ENCODE measurements around the gene NEGR1. TPM values are rescaled to one million over a fixed set of nuclear protein-coding genes. Genes with fewer than 3 reads are reported as not detected.

The NEGR1 gene
- total RNA-seq, 1 donor from 2014 or later, result 11.0 TPM

DNA sequence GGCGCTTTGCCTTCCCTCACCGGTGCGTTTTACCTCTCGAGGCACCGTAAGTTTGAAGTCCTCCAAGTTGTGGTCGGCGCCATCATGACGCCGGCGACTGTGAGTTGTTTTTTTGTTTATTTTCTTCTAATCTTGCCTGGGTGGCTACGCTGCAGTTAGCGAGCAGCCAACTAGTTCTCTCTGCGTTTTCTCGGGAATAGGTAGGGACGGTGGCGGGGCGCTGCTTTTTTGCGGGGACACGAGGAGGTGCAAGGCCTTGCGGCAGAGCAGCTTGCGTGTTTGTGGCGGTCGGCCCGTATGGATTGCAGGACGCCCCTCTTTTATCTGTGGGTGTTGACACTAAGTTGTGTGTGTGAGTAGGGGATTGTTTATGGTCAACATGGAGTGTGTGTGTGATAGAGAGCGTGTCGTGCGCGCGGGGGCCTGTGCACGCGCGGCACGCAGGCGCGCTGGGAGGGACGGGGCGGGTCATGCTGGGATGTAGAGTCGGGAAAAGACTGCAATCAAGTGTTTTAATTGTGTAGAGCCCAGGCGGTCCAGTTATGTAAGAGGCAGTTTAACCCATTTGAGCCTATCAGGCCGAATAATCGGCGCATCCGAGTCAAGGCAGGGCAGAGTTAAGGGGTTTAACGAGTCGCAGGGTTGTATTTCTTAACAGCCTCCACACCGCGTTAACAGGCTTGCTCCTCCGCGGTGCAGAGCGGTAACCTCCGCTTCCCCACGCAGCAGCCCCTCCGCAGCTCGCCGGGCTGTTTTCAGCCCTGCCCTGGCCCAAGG lies 1.2 kb upstream of the NEGR1 start:
- H3K27ac ChIP-seq (ENCODE audit: low read depth, low read length), result peak overlapping the region; percentile 84
- H3K36me3 ChIP-seq (ENCODE audit: control insufficient read depth in 3 of 3, insufficient read depth in 3 of 3, low read length in 3 of 3), result no peaks in the 10 kb centered on the region
- H3K4me3 ChIP-seq (ENCODE audit: low read length in 3 of 3), result peak overlapping the region; percentile 90 to 93 (median 90)
- peak overlapping the region; percentile 78 to 93 (median 85) for H3K9ac ChIP-seq (ENCODE audit: low read depth in 1 of 3, low read length in 3 of 3)
- H3K9me3 ChIP-seq (ENCODE audit: control insufficient read depth in 3 of 3, low read length in 3 of 3), result no peaks in the 10 kb centered on the region
- peaks cover 10 to 12% (median 11%) of the 10 kb centered on the region in 3 donors for H3K4me1 ChIP-seq (ENCODE audit: control insufficient read depth in 3 of 3, insufficient read depth in 3 of 3, low read length in 3 of 3)
- H3K27me3 ChIP-seq (ENCODE audit: control insufficient read depth in 3 of 3, insufficient read depth in 3 of 3, low read length in 3 of 3), result no peaks in the 10 kb centered on the region

GRCh38 chr1:72283022-72283306 lies 625 bp upstream of the NEGR1 start:
- Histone ChIP-seq H3K4me3 (ENCODE audit: low read length in 3 of 3) (peak overlapping the region; percentile 90 to 93 (median 90)), H3K4me1 (ENCODE audit: control insufficient read depth in 3 of 3, insufficient read depth in 3 of 3, low read length in 3 of 3) (peaks cover 10 to 12% (median 11%) of the 10 kb centered on the region in 3 donors), H3K27me3 (ENCODE audit: control insufficient read depth in 3 of 3, insufficient read depth in 3 of 3, low read length in 3 of 3) (no peaks in the 10 kb centered on the region), H3K9ac (ENCODE audit: low read depth in 1 of 3, low read length in 3 of 3) (peak overlapping the region; percentile 78 to 93 (median 85)), H3K36me3 (ENCODE audit: control insufficient read depth in 3 of 3, insufficient read depth in 3 of 3, low read length in 3 of 3) (no peaks in the 10 kb centered on the region), H3K27ac (ENCODE audit: low read depth, low read length) (peak overlapping the region; percentile 84), H3K9me3 (ENCODE audit: control insufficient read depth in 3 of 3, low read length in 3 of 3) (no peaks in the 10 kb centered on the region)

- no peaks in the 10 kb centered on the region for H3K9me3 ChIP-seq (ENCODE audit: control insufficient read depth in 3 of 3, low read length in 3 of 3)
- H3K9ac ChIP-seq (ENCODE audit: low read depth in 1 of 3, low read length in 3 of 3), result peak overlapping the region in 2 of 3 donors; percentile 28 to 68
- no peak overlapping the region for H3K27ac ChIP-seq (ENCODE audit: low read depth, low read length)
- no peaks in the 10 kb centered on the region for H3K27me3 ChIP-seq (ENCODE audit: control insufficient read depth in 3 of 3, insufficient read depth in 3 of 3, low read length in 3 of 3)
- H3K4me3 ChIP-seq (ENCODE audit: low read length in 3 of 3), result peak overlapping the region; percentile 77 to 86 (median 78)
- H3K36me3 ChIP-seq (ENCODE audit: control insufficient read depth in 3 of 3, insufficient read depth in 3 of 3, low read length in 3 of 3), result no peaks in the 10 kb centered on the region
- H3K4me1 ChIP-seq (ENCODE audit: control insufficient read depth in 3 of 3, insufficient read depth in 3 of 3, low read length in 3 of 3), result peaks cover 10 to 12% (median 11%) of the 10 kb centered on the region in 3 donors
Observed at GRCh38 chr1:72281637-72282270, 585 bp downstream of the NEGR1 start.

GRCh38 chr1:72281144-72281543 lies 1.2 kb downstream of the NEGR1 start:
- Histone ChIP-seq H3K9ac (ENCODE audit: low read depth in 1 of 3, low read length in 3 of 3) (no peak overlapping the region), H3K4me1 (ENCODE audit: control insufficient read depth in 3 of 3, insufficient read depth in 3 of 3, low read length in 3 of 3) (peaks cover 10 to 12% (median 11%) of the 10 kb centered on the region in 3 donors), H3K27ac (ENCODE audit: low read depth, low read length) (no peak overlapping the region), H3K9me3 (ENCODE audit: control insufficient read depth in 3 of 3, low read length in 3 of 3) (no peaks in the 10 kb centered on the region), H3K27me3 (ENCODE audit: control insufficient read depth in 3 of 3, insufficient read depth in 3 of 3, low read length in 3 of 3) (no peaks in the 10 kb centered on the region), H3K4me3 (ENCODE audit: low read length in 3 of 3) (peak overlapping the region in 2 of 3 donors; percentile 27 to 39), H3K36me3 (ENCODE audit: control insufficient read depth in 3 of 3, insufficient read depth in 3 of 3, low read length in 3 of 3) (no peaks in the 10 kb centered on the region)

DNA sequence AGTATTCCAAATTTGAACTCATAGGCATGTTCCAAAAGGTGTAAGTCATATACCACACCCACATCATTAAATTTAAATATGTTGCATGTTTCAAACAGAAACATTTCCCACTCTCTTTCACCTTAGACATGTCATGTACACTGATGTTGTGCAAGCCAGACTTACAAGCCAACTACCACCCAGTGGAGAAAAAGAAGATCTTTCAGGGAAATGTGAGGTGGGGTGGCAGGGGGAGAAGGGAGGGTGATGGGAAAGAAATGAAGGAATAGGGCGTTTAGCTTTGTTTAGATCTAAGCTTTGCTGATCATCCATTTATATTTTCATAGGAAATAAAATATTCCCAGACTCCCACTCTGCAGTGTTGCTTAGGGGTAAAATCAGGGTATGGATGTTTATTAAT lies 1.6 kb downstream of the NEGR1 start:
- no peaks in the 10 kb centered on the region for H3K36me3 ChIP-seq (ENCODE audit: control insufficient read depth in 3 of 3, insufficient read depth in 3 of 3, low read length in 3 of 3)
- H3K9ac ChIP-seq (ENCODE audit: low read depth in 1 of 3, low read length in 3 of 3), result no peak overlapping the region
- no peaks in the 10 kb centered on the region for H3K9me3 ChIP-seq (ENCODE audit: control insufficient read depth in 3 of 3, low read length in 3 of 3)
- H3K27me3 ChIP-seq (ENCODE audit: control insufficient read depth in 3 of 3, insufficient read depth in 3 of 3, low read length in 3 of 3), result no peaks in the 10 kb centered on the region
- H3K4me1 ChIP-seq (ENCODE audit: control insufficient read depth in 3 of 3, insufficient read depth in 3 of 3, low read length in 3 of 3), result peaks cover 10 to 12% (median 11%) of the 10 kb centered on the region in 3 donors
- H3K4me3 ChIP-seq (ENCODE audit: low read length in 3 of 3), result peak overlapping the region in 2 of 3 donors; percentile 27 to 39
- no peak overlapping the region for H3K27ac ChIP-seq (ENCODE audit: low read depth, low read length)

- no peaks in the 10 kb centered on the region for H3K9me3 ChIP-seq (ENCODE audit: control insufficient read depth in 3 of 3, low read length in 3 of 3)
- H3K4me1 ChIP-seq (ENCODE audit: control insufficient read depth in 3 of 3, insufficient read depth in 3 of 3, low read length in 3 of 3), result peaks cover 10 to 12% (median 11%) of the 10 kb centered on the region in 3 donors
- no peaks in the 10 kb centered on the region for H3K27me3 ChIP-seq (ENCODE audit: control insufficient read depth in 3 of 3, insufficient read depth in 3 of 3, low read length in 3 of 3)
- H3K27ac ChIP-seq (ENCODE audit: low read depth, low read length), result no peak overlapping the region
- peak overlapping the region in 1 of 3 donors; percentile 10 for H3K4me3 ChIP-seq (ENCODE audit: low read length in 3 of 3)
- no peaks in the 10 kb centered on the region for H3K36me3 ChIP-seq (ENCODE audit: control insufficient read depth in 3 of 3, insufficient read depth in 3 of 3, low read length in 3 of 3)
- no peak overlapping the region for H3K9ac ChIP-seq (ENCODE audit: low read depth in 1 of 3, low read length in 3 of 3)
Observed at GRCh38 chr1:72280131-72280530, 2.2 kb downstream of the NEGR1 start.

GRCh38 chr1:72278461-72278860 lies 3.9 kb downstream of the NEGR1 start:
- Histone ChIP-seq H3K36me3 (ENCODE audit: control insufficient read depth in 3 of 3, insufficient read depth in 3 of 3, low read length in 3 of 3) (no peaks in the 10 kb centered on the region), H3K4me3 (ENCODE audit: low read length in 3 of 3) (no peak overlapping the region), H3K27me3 (ENCODE audit: control insufficient read depth in 3 of 3, insufficient read depth in 3 of 3, low read length in 3 of 3) (no peaks in the 10 kb centered on the region), H3K9ac (ENCODE audit: low read depth in 1 of 3, low read length in 3 of 3) (no peak overlapping the region), H3K9me3 (ENCODE audit: control insufficient read depth in 3 of 3, low read length in 3 of 3) (no peaks in the 10 kb centered on the region), H3K4me1 (ENCODE audit: control insufficient read depth in 3 of 3, insufficient read depth in 3 of 3, low read length in 3 of 3) (peaks cover 2 to 6% (median 5%) of the 10 kb centered on the region in 3 donors), H3K27ac (ENCODE audit: low read depth, low read length) (no peak overlapping the region)

DNA sequence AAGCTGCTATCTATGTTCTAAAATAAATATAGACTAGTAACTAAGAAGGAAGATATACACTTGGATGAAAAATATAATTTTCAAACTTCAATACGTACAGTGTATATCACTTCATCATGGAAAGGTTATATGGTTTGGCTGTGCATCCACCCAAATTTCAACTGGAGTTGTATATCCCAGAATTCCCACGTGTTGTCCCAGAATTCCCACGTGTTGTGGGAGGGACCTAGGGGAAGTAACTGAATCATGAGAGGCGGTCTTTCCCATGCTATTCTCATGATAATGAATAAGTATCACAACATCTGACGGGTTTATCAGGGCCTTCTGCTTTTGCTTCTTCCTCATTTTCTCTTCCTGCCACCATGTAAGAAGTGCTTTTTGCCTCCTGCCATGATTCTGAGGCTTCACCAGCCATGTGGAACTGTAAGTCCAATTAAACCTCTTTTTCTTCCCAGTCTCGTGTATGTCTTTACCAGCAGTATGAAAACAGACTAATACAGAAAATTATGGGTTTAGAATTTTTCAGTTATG lies 10.7 kb downstream of the NEGR1 start:
- Histone ChIP-seq H3K9ac (ENCODE audit: low read depth in 1 of 3, low read length in 3 of 3) (no peak overlapping the region), H3K27ac (ENCODE audit: low read depth, low read length) (no peak overlapping the region), H3K9me3 (ENCODE audit: control insufficient read depth in 3 of 3, low read length in 3 of 3) (no peaks in the 10 kb centered on the region), H3K4me1 (ENCODE audit: control insufficient read depth in 3 of 3, insufficient read depth in 3 of 3, low read length in 3 of 3) (no peaks in the 10 kb centered on the region), H3K4me3 (ENCODE audit: low read length in 3 of 3) (no peak overlapping the region), H3K27me3 (ENCODE audit: control insufficient read depth in 3 of 3, insufficient read depth in 3 of 3, low read length in 3 of 3) (no peaks in the 10 kb centered on the region), H3K36me3 (ENCODE audit: control insufficient read depth in 3 of 3, insufficient read depth in 3 of 3, low read length in 3 of 3) (no peaks in the 10 kb centered on the region)

- no peaks in the 10 kb centered on the region for H3K36me3 ChIP-seq (ENCODE audit: control insufficient read depth in 3 of 3, insufficient read depth in 3 of 3, low read length in 3 of 3)
- no peaks in the 10 kb centered on the region for H3K4me1 ChIP-seq (ENCODE audit: control insufficient read depth in 3 of 3, insufficient read depth in 3 of 3, low read length in 3 of 3)
- H3K9ac ChIP-seq (ENCODE audit: low read depth in 1 of 3, low read length in 3 of 3), result no peak overlapping the region
- no peak overlapping the region for H3K4me3 ChIP-seq (ENCODE audit: low read length in 3 of 3)
- H3K9me3 ChIP-seq (ENCODE audit: control insufficient read depth in 3 of 3, low read length in 3 of 3), result no peaks in the 10 kb centered on the region
- H3K27me3 ChIP-seq (ENCODE audit: control insufficient read depth in 3 of 3, insufficient read depth in 3 of 3, low read length in 3 of 3), result no peaks in the 10 kb centered on the region
- H3K27ac ChIP-seq (ENCODE audit: low read depth, low read length), result no peak overlapping the region
Observed at GRCh38 chr1:72262735-72263134, 19.6 kb downstream of the NEGR1 start.

GRCh38 chr1:72253132-72253531 lies 29.2 kb downstream of the NEGR1 start:
- H3K9me3 ChIP-seq (ENCODE audit: control insufficient read depth in 3 of 3, low read length in 3 of 3), result no peaks in the 10 kb centered on the region
- H3K27me3 ChIP-seq (ENCODE audit: control insufficient read depth in 3 of 3, insufficient read depth in 3 of 3, low read length in 3 of 3), result no peaks in the 10 kb centered on the region
- no peaks in the 10 kb centered on the region for H3K36me3 ChIP-seq (ENCODE audit: control insufficient read depth in 3 of 3, insufficient read depth in 3 of 3, low read length in 3 of 3)
- H3K4me1 ChIP-seq (ENCODE audit: control insufficient read depth in 3 of 3, insufficient read depth in 3 of 3, low read length in 3 of 3), result no peaks in the 10 kb centered on the region
- no peak overlapping the region for H3K4me3 ChIP-seq (ENCODE audit: low read length in 3 of 3)
- no peak overlapping the region for H3K9ac ChIP-seq (ENCODE audit: low read depth in 1 of 3, low read length in 3 of 3)
- no peak overlapping the region for H3K27ac ChIP-seq (ENCODE audit: low read depth, low read length)

All from skeletal muscle tissue (tissue), 4 donors.